ENCODE measurements around the gene IMPA2. TPM values are rescaled to one million over a fixed set of nuclear protein-coding genes. Genes with fewer than 3 reads are reported as not detected.
A peak's percentile ranks its signal among the peaks of the same experiment; 100 is the strongest.

Gene IMPA2
- total and polyA plus RNA-seq, 2 of the 8 experiments (the other 6 are each of a cell fraction or from before 2014, with no cell fraction given) = 102 to 140 TPM

DNA sequence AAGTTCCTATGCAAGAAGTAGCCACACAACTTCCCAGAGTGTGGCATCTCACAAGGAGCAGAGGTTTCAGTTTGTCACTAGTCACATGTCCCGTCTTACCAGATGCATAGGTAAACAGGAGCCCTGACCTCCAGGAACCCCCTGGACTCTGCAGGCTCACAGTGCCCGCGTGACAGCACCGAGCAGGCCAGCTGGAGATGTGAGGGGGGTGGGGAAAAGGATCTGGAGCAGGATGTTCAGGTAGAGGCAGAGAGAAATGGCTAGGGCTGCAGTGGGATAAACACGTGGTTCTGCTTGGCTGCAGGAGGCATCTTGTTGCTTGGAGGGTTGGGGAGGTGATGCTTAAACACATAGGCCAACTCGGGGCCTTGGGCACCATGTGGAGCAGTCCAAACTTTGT is 54.2 kb downstream of the IMPA2 start:
- Histone ChIP-seq H3K4me1 (replicated peaks in 1 of 4; ENCODE audit: control insufficient read depth in 3 of 4, insufficient read depth in 4 of 4, low read length in 3 of 4) (no peaks in the 10 kb centered on the region), H3K4ac (replicated peaks; ENCODE audit: insufficient read length, low read depth, low read length) (no peak overlapping the region), H3K79me2 (ENCODE audit: control insufficient read depth in 1 of 2, insufficient read depth in 2 of 2, low read length in 2 of 2) (no peaks in the 10 kb centered on the region), H3K56ac (replicated peaks; ENCODE audit: insufficient read length, low read depth, low read length) (no peak overlapping the region), H4K20me1 (replicated peaks in 1 of 2; ENCODE audit: control insufficient read depth in 1 of 2, insufficient read depth in 2 of 2, low read length in 2 of 2) (no peaks in the 10 kb centered on the region), H3K23ac (ENCODE audit: insufficient read length) (no peak overlapping the region), H3K36me3 (ENCODE audit: control insufficient read depth in 2 of 4, insufficient read depth in 4 of 4, low read length in 3 of 4) (peaks cover 3 to 15% (median 9%) of the 10 kb centered on the region in 4 experiments; a peak in 7 of 8 replicates), H2AK5ac (ENCODE audit: low read depth, low read length) (no peak overlapping the region), H3K14ac (ENCODE audit: insufficient read length) (no peak overlapping the region), H3K27ac (ENCODE audit: low read depth, low read length) (no peak overlapping the region), H3K79me1 (ENCODE audit: low read depth, low read length) (no peaks in the 10 kb centered on the region), H2AFZ (ENCODE audit: low read length) (no peak overlapping the region), H2BK5ac (ENCODE audit: low read depth, low read length) (no peak overlapping the region), H2BK12ac (ENCODE audit: low read depth, low read length) (no peak overlapping the region), H2BK120ac (replicated peaks; ENCODE audit: low read depth, low read length) (no peak overlapping the region), H3K23me2 (ENCODE audit: low read depth, low read length) (peaks cover 3% of the 10 kb centered on the region; the same call in 1 of the 2 replicates), H2BK15ac (ENCODE audit: low read length) (no peak overlapping the region), H4K91ac (replicated peaks; ENCODE audit: insufficient read length, low read length) (no peak overlapping the region), H3K27me3 (replicated peaks in 1 of 4; ENCODE audit: control insufficient read depth in 3 of 4, extremely low read depth in 1 of 4, insufficient read depth in 3 of 4, low read length in 3 of 4) (peaks cover 0 to 13% (median 10%) of the 10 kb centered on the region in 4 experiments; a peak in 6 of 7 replicates), H3K4me3 (ENCODE audit: extremely low read depth in 1 of 4, insufficient read depth in 2 of 4, low read depth in 3 of 4, low read length in 4 of 4) (no peak overlapping the region), H4K8ac (ENCODE audit: extremely low read depth, insufficient read depth, low read length) (0 out of 2 replicates have a peak overlapping the region, but pooled peaks have one; percentile 23), H3K9me3 (ENCODE audit: insufficient read depth in 2 of 2, low read depth in 1 of 2, low read length in 1 of 2) (no peaks in the 10 kb centered on the region), H3K9ac (replicated peaks in 1 of 4; ENCODE audit: extremely low read depth in 1 of 4, low read depth in 3 of 4, low read length in 3 of 4) (no peak overlapping the region), H3K4me2 (ENCODE audit: insufficient read depth in 1 of 2, low read depth in 2 of 2, low read length in 2 of 2) (no peak overlapping the region), H2BK20ac (ENCODE audit: low read length) (no peak overlapping the region), H4K5ac (ENCODE audit: insufficient read length, low read depth, low read length) (no peak overlapping the region), H3K18ac (ENCODE audit: extremely low read depth, low read length) (no peak overlapping the region)
- WGBS, 2 experiments (ENCODE audit: extremely low coverage in 1 of 2, insufficient coverage in 1 of 2, insufficient read length in 1 of 2, insufficient replicate concordance in 2 of 2, low coverage in 1 of 2, low lambda C conversion rate in 2 of 2, missing lambda C conversion rate in 1 of 2) = 85% methylated on average over 6 of the region's 6 CpGs; no CpG with 5 or more reads in 1 of the 2 experiments
- no peak for FAIRE-seq
- DNase-seq (ENCODE audit: low read depth in 1 of 2, low spot score in 2 of 2) = peak in 1 of 2 experiments; percentile 39
- ChIA-PET CTCF (ENCODE audit: partially characterized antibody) (interaction anchor here (0.6 to 6.2 kb wide), 4 partner anchors 40 to 342 kb away, joined by 3 to 34 read pairs (median 4); no protein-coding TSS in a partner anchor), POLR2A (ENCODE audit: partially characterized antibody) (interaction anchor here (1.6 kb wide), 1 partner anchor 38 kb away, joined by 5 read pairs; no protein-coding TSS in a partner anchor)
- TF ChIP-seq POLR2A (IDR thresholded peaks at IDR 0.05; ENCODE audit: control extremely low read depth in 1 of 2, low read depth in 2 of 2, low read length in 2 of 2) = no peak; a peak in 1 of 3 replicates
- no peak for TF ChIP-seq KDM5A (IDR thresholded peaks at IDR 0.05; ENCODE audit: low read length)
- TF ChIP-seq CBX8 (IDR thresholded peaks at IDR 0.05; ENCODE audit: borderline replicate concordance, low read depth, low read length) = no peak
- TF ChIP-seq EZH2 (IDR thresholded peaks at IDR 0.05; ENCODE audit: low read depth, low read length, severe bottlenecking) = no peak
- TF ChIP-seq, protein P1, sequence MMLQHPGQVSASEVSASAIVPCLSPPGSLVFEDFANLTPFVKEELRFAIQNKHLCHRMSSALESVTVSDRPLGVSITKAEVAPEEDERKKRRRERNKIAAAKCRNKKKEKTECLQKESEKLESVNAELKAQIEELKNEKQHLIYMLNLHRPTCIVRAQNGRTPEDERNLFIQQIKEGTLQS (IDR thresholded peaks at IDR 0.05; ENCODE audit: insufficient read depth, low read depth, low read length) = no peak
- TF ChIP-seq ASH2L (IDR thresholded peaks at IDR 0.05; ENCODE audit: low read length) = no peak
- TF ChIP-seq BRCA1 (IDR thresholded peaks at IDR 0.05; ENCODE audit: low read depth, low read length) = no peak
- TF ChIP-seq YY1 (IDR thresholded peaks at IDR 0.05; ENCODE audit: low read depth, low read length) = no peak
- no peak for TF ChIP-seq MAFK (IDR thresholded peaks at IDR 0.05; ENCODE audit: low read depth, low read length)
- TF ChIP-seq FOSL1 (IDR thresholded peaks at IDR 0.05; ENCODE audit: insufficient read depth, low read depth, low read length) = no peak
- no peak for TF ChIP-seq POLR2AphosphoS5 (IDR thresholded peaks at IDR 0.05; ENCODE audit: low read depth, low read length)
- no peak for TF ChIP-seq CHD2 (IDR thresholded peaks at IDR 0.05; ENCODE audit: low read length)
- no peak for TF ChIP-seq CHD1 (IDR thresholded peaks at IDR 0.05; ENCODE audit: low read depth, low read length)
- TF ChIP-seq NANOG (IDR thresholded peaks at IDR 0.05; ENCODE audit: insufficient read depth, low read depth, low read length, poor library complexity, severe bottlenecking) = no peak
- TF ChIP-seq HDAC6 (IDR thresholded peaks at IDR 0.05; ENCODE audit: low read depth, low read length) = no peak

All from H1 (cell line).